ENCODE measurements around the gene PLCB1.

PLCB1 gene

GRCh38 chr20:8310618-8311017 lies 178.6 kb downstream of the PLCB1 start:
- TF ChIP-seq POLR2A (IDR thresholded peaks at IDR 0.05; ENCODE audit: low read length), result no peak
- TF ChIP-seq GATA1 (IDR thresholded peaks at IDR 0.05; ENCODE audit: low read depth, low read length), result no peak

GRCh38 chr20:8313073-8313472 lies 181.0 kb downstream of the PLCB1 start:
- DNase-seq, result no peak
- no peak for TF ChIP-seq POLR2A (IDR thresholded peaks at IDR 0.05; ENCODE audit: low read length)
- no peak for TF ChIP-seq GATA1 (IDR thresholded peaks at IDR 0.05; ENCODE audit: low read depth, low read length)

More at GRCh38 chr20:8310618-8311017, 178.6 kb downstream of the PLCB1 start:
- no peak for DNase-seq

- no peak for DNase-seq
- TF ChIP-seq POLR2A (IDR thresholded peaks at IDR 0.05; ENCODE audit: low read length), result no peak
- TF ChIP-seq GATA1 (IDR thresholded peaks at IDR 0.05; ENCODE audit: low read depth, low read length), result no peak
Observed at GRCh38 chr20:8315639-8316573, 183.8 kb downstream of the PLCB1 start.

GRCh38 chr20:8317448-8317847 lies 185.4 kb downstream of the PLCB1 start:
- DNase-seq, result no peak
- TF ChIP-seq GATA1 (IDR thresholded peaks at IDR 0.05; ENCODE audit: low read depth, low read length), result no peak
- no peak for TF ChIP-seq POLR2A (IDR thresholded peaks at IDR 0.05; ENCODE audit: low read length)

GRCh38 chr20:8318965-8319625 lies 187.0 kb downstream of the PLCB1 start:
- no peak for TF ChIP-seq POLR2A (IDR thresholded peaks at IDR 0.05; ENCODE audit: low read length)
- no peak for DNase-seq

- no peak for DNase-seq
- TF ChIP-seq POLR2A (IDR thresholded peaks at IDR 0.05; ENCODE audit: low read length), result no peak
- TF ChIP-seq GATA1 (IDR thresholded peaks at IDR 0.05; ENCODE audit: low read depth, low read length), result no peak
Observed at GRCh38 chr20:8320306-8320705, 188.2 kb downstream of the PLCB1 start.

- no peak for DNase-seq
- no peak for TF ChIP-seq GATA1 (IDR thresholded peaks at IDR 0.05; ENCODE audit: low read depth, low read length)
- no peak for TF ChIP-seq POLR2A (IDR thresholded peaks at IDR 0.05; ENCODE audit: low read length)
Observed at GRCh38 chr20:8321001-8321400, 188.9 kb downstream of the PLCB1 start.

GRCh38 chr20:8322662-8323217 lies 190.7 kb downstream of the PLCB1 start:
- DNase-seq, result no peak
- TF ChIP-seq POLR2A (IDR thresholded peaks at IDR 0.05; ENCODE audit: low read length) (no peak), GATA1 (IDR thresholded peaks at IDR 0.05; ENCODE audit: low read depth, low read length) (no peak)

- DNase-seq, result no peak
Observed at GRCh38 chr20:8326191-8326590, 194.1 kb downstream of the PLCB1 start.

GRCh38 chr20:8326899-8327298 lies 194.8 kb downstream of the PLCB1 start:
- TF ChIP-seq POLR2A (IDR thresholded peaks at IDR 0.05; ENCODE audit: low read length) (no peak), GATA1 (IDR thresholded peaks at IDR 0.05; ENCODE audit: low read depth, low read length) (no peak)
- no peak for DNase-seq

More at GRCh38 chr20:8326191-8326590, 194.1 kb downstream of the PLCB1 start:
- no peak for TF ChIP-seq POLR2A (IDR thresholded peaks at IDR 0.05; ENCODE audit: low read length)
- no peak for TF ChIP-seq GATA1 (IDR thresholded peaks at IDR 0.05; ENCODE audit: low read depth, low read length)

- no peak for DNase-seq
- no peak for TF ChIP-seq GATA1 (IDR thresholded peaks at IDR 0.05; ENCODE audit: low read depth, low read length)
- no peak for TF ChIP-seq POLR2A (IDR thresholded peaks at IDR 0.05; ENCODE audit: low read length)
Observed at GRCh38 chr20:8328189-8328588, 196.1 kb downstream of the PLCB1 start.

- TF ChIP-seq POLR2A (IDR thresholded peaks at IDR 0.05; ENCODE audit: low read length), result no peak
- TF ChIP-seq GATA1 (IDR thresholded peaks at IDR 0.05; ENCODE audit: low read depth, low read length), result no peak
- no peak for DNase-seq
Observed at GRCh38 chr20:8330319-8330784, 198.3 kb downstream of the PLCB1 start.

GRCh38 chr20:8330785-8331695 lies 199.0 kb downstream of the PLCB1 start:
- DNase-seq, result no peak

More at GRCh38 chr20:8330785-8331695, 199.0 kb downstream of the PLCB1 start:
- TF ChIP-seq POLR2A (IDR thresholded peaks at IDR 0.05; ENCODE audit: low read length) (no peak), GATA1 (IDR thresholded peaks at IDR 0.05; ENCODE audit: low read depth, low read length) (no peak)
